Neutrophil (primary cell): ENCODE measurements around the gene BCAS3.

Source experiments
- H3K27ac ChIP-seq: fragments of 200-600 bp; sonication (generic); 2 replicates; pipeline ENCODE4 v1.5.1; 2016; ENCODE audit warnings: mild to moderate bottlenecking, moderate library complexity
- H3K27me3 ChIP-seq: fragments of 200-600 bp; sonication (generic); 2 replicates; pipeline ENCODE4 v1.6.0; 2016; ENCODE audit warnings: mild to moderate bottlenecking
- H3K36me3 ChIP-seq: fragments of 200-600 bp; sonication (generic); 2 replicates; pipeline ENCODE4 v1.5.1; 2017
- H3K4me1 ChIP-seq, 2 experiments: fragments of 200-600 bp in 1 of 2; sonication (generic) in 1 of 2; 1 replicate in 1 of 2; 2 replicates in 1 of 2; pipeline versions ENCODE4 v1.5.1 to v1.6.1; 2013 to 2016; ENCODE audit warnings: low read depth in 1 of 2, low read length in 1 of 2, mild to moderate bottlenecking in 1 of 2, moderate library complexity in 1 of 2; ENCODE audit not compliant: control insufficient read depth in 1 of 2, insufficient read depth in 1 of 2
- H3K4me3 ChIP-seq, 2 experiments: fragments of 200-600 bp in 1 of 2; sonication (generic) in 1 of 2; 1 replicate in 1 of 2; 2 replicates in 1 of 2; pipeline ENCODE4 v1.5.1; 2013 to 2016; ENCODE audit warnings: low read depth in 1 of 2, low read length in 1 of 2, mild to moderate bottlenecking in 1 of 2, moderate library complexity in 1 of 2
- H3K9me3 ChIP-seq: fragments of 200-600 bp; sonication (generic); 2 replicates; pipeline ENCODE4 v1.5.1; 2016
- TF ChIP-seq, protein P1 (sequence below): fragments of 200-600 bp; sonication (generic); IDR thresholded peaks from 2 replicates; pipeline ENCODE4 v1.5.1; 2016; ENCODE audit warnings: antibody characterized with exemption

Gene BCAS3

DNA sequence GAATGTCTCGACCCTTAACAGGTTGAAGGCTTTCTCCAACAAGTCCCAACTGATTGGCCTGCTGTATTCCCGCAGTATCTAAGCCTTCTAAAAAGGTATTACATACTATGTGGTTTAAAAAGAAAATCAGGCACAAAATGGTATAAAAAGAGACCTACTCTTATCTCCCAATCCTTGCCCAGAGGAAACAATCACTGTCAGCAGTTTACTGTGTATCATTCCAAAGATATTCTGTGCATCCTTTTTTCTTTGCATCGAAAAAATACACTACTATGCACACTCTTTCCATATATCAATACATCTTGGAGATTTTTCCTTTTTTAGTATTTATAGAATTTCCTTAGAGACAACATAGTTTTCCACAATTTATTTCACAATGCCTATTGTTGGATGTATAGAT, 603.2 kb downstream of the BCAS3 start:
- no peak overlapping the region for H3K4me3 ChIP-seq
- no peak overlapping the region for H3K27ac ChIP-seq
- TF ChIP-seq, protein P1, sequence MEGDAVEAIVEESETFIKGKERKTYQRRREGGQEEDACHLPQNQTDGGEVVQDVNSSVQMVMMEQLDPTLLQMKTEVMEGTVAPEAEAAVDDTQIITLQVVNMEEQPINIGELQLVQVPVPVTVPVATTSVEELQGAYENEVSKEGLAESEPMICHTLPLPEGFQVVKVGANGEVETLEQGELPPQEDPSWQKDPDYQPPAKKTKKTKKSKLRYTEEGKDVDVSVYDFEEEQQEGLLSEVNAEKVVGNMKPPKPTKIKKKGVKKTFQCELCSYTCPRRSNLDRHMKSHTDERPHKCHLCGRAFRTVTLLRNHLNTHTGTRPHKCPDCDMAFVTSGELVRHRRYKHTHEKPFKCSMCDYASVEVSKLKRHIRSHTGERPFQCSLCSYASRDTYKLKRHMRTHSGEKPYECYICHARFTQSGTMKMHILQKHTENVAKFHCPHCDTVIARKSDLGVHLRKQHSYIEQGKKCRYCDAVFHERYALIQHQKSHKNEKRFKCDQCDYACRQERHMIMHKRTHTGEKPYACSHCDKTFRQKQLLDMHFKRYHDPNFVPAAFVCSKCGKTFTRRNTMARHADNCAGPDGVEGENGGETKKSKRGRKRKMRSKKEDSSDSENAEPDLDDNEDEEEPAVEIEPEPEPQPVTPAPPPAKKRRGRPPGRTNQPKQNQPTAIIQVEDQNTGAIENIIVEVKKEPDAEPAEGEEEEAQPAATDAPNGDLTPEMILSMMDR = no peak

GRCh38 chr17:61282377-61282776, 604.7 kb downstream of the BCAS3 start:
- Histone ChIP-seq H3K4me1 (no peaks in the 10 kb centered on the region), H3K36me3 (no peaks in the 10 kb centered on the region)
- TF ChIP-seq, protein P1 = no peak

More for the DNA sequence above, 603.2 kb downstream of the BCAS3 start:
- no peaks in the 10 kb centered on the region for H3K36me3 ChIP-seq
- no peaks in the 10 kb centered on the region for H3K27me3 ChIP-seq
- H3K4me1 ChIP-seq = no peaks in the 10 kb centered on the region
- no peaks in the 10 kb centered on the region for H3K9me3 ChIP-seq

GRCh38 chr17:61283043-61283442, 605.4 kb downstream of the BCAS3 start:
- no peaks in the 10 kb centered on the region for H3K27me3 ChIP-seq
- H3K9me3 ChIP-seq = no peaks in the 10 kb centered on the region
- no peak overlapping the region for H3K27ac ChIP-seq
- no peaks in the 10 kb centered on the region for H3K4me1 ChIP-seq
- TF ChIP-seq, protein P1 = no peak
- H3K36me3 ChIP-seq = no peaks in the 10 kb centered on the region
- H3K4me3 ChIP-seq = no peak overlapping the region

More at GRCh38 chr17:61282377-61282776, 604.7 kb downstream of the BCAS3 start:
- Histone ChIP-seq H3K9me3 (no peaks in the 10 kb centered on the region), H3K4me3 (no peak overlapping the region), H3K27ac (no peak overlapping the region), H3K27me3 (no peaks in the 10 kb centered on the region)

DNA sequence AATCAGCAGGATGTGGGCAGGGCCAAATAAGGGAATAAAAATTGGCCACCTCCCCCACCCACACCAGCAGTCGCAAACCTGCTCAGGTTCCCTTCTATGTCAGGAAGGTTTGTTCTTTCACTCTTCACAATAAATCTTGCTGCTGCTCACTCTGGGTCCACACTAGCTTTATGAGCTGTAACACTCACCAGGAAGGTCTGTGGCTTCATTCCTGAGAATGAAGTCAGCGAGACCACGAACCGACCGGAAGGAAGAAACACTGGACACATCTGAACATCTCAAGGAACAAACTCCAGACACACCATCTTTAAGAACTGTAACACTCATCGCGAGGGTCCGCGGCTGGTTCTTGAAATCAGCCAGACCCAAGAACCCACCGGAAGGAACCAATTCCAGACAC, 606.5 kb downstream of the BCAS3 start:
- Histone ChIP-seq H3K4me1 (no peaks in the 10 kb centered on the region), H3K36me3 (no peaks in the 10 kb centered on the region)

DNA sequence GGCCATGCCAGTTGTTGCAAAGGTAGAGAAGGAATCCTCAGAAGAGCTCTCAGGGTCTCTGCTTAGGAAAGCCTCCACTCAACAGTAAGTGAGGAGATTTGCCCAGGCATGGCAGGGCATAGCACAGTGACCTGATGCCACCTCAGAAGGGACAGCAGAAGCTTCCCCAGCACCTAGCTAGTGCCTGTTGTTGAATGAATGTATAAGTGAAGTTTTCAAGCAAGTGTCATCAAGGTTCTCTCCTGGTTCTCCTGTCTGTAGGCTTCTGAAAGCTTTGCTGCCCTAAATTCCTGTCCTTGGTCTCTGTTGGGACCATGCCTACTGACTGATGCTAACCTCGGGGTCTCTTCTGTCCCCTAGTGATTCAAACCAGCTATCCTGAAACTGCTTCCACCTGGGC, 607.1 kb downstream of the BCAS3 start:
- Histone ChIP-seq H3K27me3 (no peaks in the 10 kb centered on the region), H3K4me3 (no peak overlapping the region), H3K9me3 (no peaks in the 10 kb centered on the region), H3K36me3 (no peaks in the 10 kb centered on the region), H3K27ac (no peak overlapping the region), H3K4me1 (no peaks in the 10 kb centered on the region)
- TF ChIP-seq, protein P1 = no peak

More for the DNA sequence above, 606.5 kb downstream of the BCAS3 start:
- Histone ChIP-seq H3K9me3 (no peaks in the 10 kb centered on the region), H3K27ac (no peak overlapping the region), H3K27me3 (no peaks in the 10 kb centered on the region), H3K4me3 (no peak overlapping the region)
- TF ChIP-seq, protein P1 = no peak
